MM.1S (cell line): ENCODE results near the gene COL20A1.

ENCODE experiments used
- DNase-seq: peaks from one replicate; pipeline ENCODE4 v3.0.0-alpha.2; 2015
- H2AFZ ChIP-seq: fragments of 300-600 bp; sonication (generic); 2 replicates; pipeline ENCODE4 v1.6.0; 2016; ENCODE audit warnings: antibody characterized with exemption, low read length
- H3F3A ChIP-seq: fragments of 300-600 bp; sonication (generic); 2 replicates; pipeline ENCODE4 v1.6.1; 2016; ENCODE audit warnings: mild to moderate bottlenecking, antibody characterized with exemption, low read length, moderate library complexity, mixed read lengths; ENCODE audit not compliant: insufficient read depth
- H3K27ac ChIP-seq: fragments of 300-600 bp; sonication (generic); 2 replicates; pipeline ENCODE4 v1.5.1; 2016; ENCODE audit warnings: mild to moderate bottlenecking, low read length
- H3K27me3 ChIP-seq: fragments of 300-600 bp; sonication (generic); replicated peaks from 2 replicates; pipeline ENCODE4 v1.6.0; 2016; ENCODE audit warnings: low read length; ENCODE audit not compliant: insufficient read depth
- H3K36me3 ChIP-seq: fragments of 300-600 bp; sonication (generic); replicated peaks from 2 replicates; pipeline ENCODE4 v1.6.1; 2016; ENCODE audit warnings: mild to moderate bottlenecking, low read length, mixed read lengths; ENCODE audit not compliant: insufficient read depth
- H3K4me1 ChIP-seq: fragments of 300-600 bp; sonication (generic); 2 replicates; pipeline ENCODE4 v1.6.1; 2016; ENCODE audit warnings: low read length, mixed read lengths
- H3K4me2 ChIP-seq: fragments of 300-600 bp; sonication (generic); 2 replicates; pipeline ENCODE4 v1.6.0; 2016; ENCODE audit warnings: low read depth, low read length
- H3K4me3 ChIP-seq: fragments of 300-600 bp; sonication (generic); 2 replicates; pipeline ENCODE4 v1.5.1; 2016; ENCODE audit warnings: low read length, mixed read lengths
- H3K79me2 ChIP-seq: fragments of 300-600 bp; sonication (generic); 2 replicates; pipeline ENCODE4 v1.6.1; 2016; ENCODE audit warnings: mixed run types, low read length, mixed read lengths
- H3K9ac ChIP-seq: fragments of 300-600 bp; sonication (generic); 2 replicates; pipeline ENCODE4 v1.6.1; 2016; ENCODE audit warnings: low read length, mixed read lengths
- H3K9me2 ChIP-seq: fragments of 300-600 bp; sonication (generic); replicated peaks from 2 replicates; pipeline ENCODE4 v1.6.1; 2016; ENCODE audit warnings: mild to moderate bottlenecking, low read length, mixed read lengths; ENCODE audit not compliant: insufficient read depth
- H3K9me3 ChIP-seq: fragments of 300-600 bp; sonication (generic); replicated peaks from 2 replicates; pipeline ENCODE4 v1.6.1; 2016; ENCODE audit warnings: mild to moderate bottlenecking, low read length, mixed read lengths; ENCODE audit not compliant: insufficient read depth
- H4K20me1 ChIP-seq: fragments of 300-600 bp; sonication (generic); 2 replicates; pipeline ENCODE4 v1.6.1; 2016; ENCODE audit warnings: mild to moderate bottlenecking, low read length, moderate library complexity, mixed read lengths; ENCODE audit not compliant: insufficient read depth
- CTCF ChIP-seq: fragments of 300-600 bp; sonication (generic); IDR thresholded peaks from 2 replicates; pipeline ENCODE4 v1.5.1; 2016; ENCODE audit warnings: antibody characterized with exemption, low read length, mixed read lengths
- EZH2 ChIP-seq: fragments of 300-600 bp; sonication (generic); optimal IDR thresholded peaks from 2 replicates; pipeline ENCODE3; 2017; ENCODE audit warnings: low read depth, mild to moderate bottlenecking, antibody characterized with exemption, low read length, mixed read lengths
- EZH2phosphoT487 ChIP-seq: fragments of 300-600 bp; sonication (generic); IDR thresholded peaks from 2 replicates; pipeline ENCODE4 v1.6.1; 2018; ENCODE audit warnings: antibody characterized with exemption, low read length

Gene COL20A1

GRCh38 chr20:63357921-63358905 is 65.2 kb downstream of the COL20A1 start:
- Histone ChIP-seq H3K4me3 (no peak overlapping the region), H2AFZ (no peak overlapping the region), H3K4me2 (no peak overlapping the region), H3K9me2 (no peaks in the 10 kb centered on the region), H3F3A (no peaks in the 10 kb centered on the region), H3K36me3 (no peaks in the 10 kb centered on the region), H3K4me1 (no peaks in the 10 kb centered on the region), H3K9me3 (no peaks in the 10 kb centered on the region), H4K20me1 (no peaks in the 10 kb centered on the region), H3K9ac (no peak overlapping the region), H3K27me3 (peaks cover 62% of the 10 kb centered on the region), H3K27ac (no peak overlapping the region), H3K79me2 (no peaks in the 10 kb centered on the region)
- TF ChIP-seq CTCF (no peak), EZH2phosphoT487 (no peak), EZH2 (no peak)
- no peak for DNase-seq

- no peak overlapping the region for H2AFZ ChIP-seq
- no peaks in the 10 kb centered on the region for H3F3A ChIP-seq
- no peak for DNase-seq
- no peak overlapping the region for H3K9ac ChIP-seq
- peaks cover 73% of the 10 kb centered on the region for H3K27me3 ChIP-seq
- H3K4me1 ChIP-seq: no peaks in the 10 kb centered on the region
- H3K27ac ChIP-seq: no peak overlapping the region
- H4K20me1 ChIP-seq: no peaks in the 10 kb centered on the region
- no peaks in the 10 kb centered on the region for H3K79me2 ChIP-seq
- no peaks in the 10 kb centered on the region for H3K9me3 ChIP-seq
- TF ChIP-seq EZH2: no peak
- no peaks in the 10 kb centered on the region for H3K36me3 ChIP-seq
- H3K9me2 ChIP-seq: no peaks in the 10 kb centered on the region
- H3K4me3 ChIP-seq: no peak overlapping the region
- no peak overlapping the region for H3K4me2 ChIP-seq
Measured at GRCh38 chr20:63359164-63359934, 66.4 kb downstream of the COL20A1 start.

GRCh38 chr20:63359937-63360849 is 67.2 kb downstream of the COL20A1 start:
- H4K20me1 ChIP-seq: no peaks in the 10 kb centered on the region
- H3K79me2 ChIP-seq: no peaks in the 10 kb centered on the region
- no peak overlapping the region for H3K4me2 ChIP-seq
- no peak overlapping the region for H3K4me3 ChIP-seq
- TF ChIP-seq EZH2phosphoT487: no peak
- TF ChIP-seq EZH2: no peak
- TF ChIP-seq CTCF: no peak
- no peak for DNase-seq
- H3K9ac ChIP-seq: no peak overlapping the region
- no peaks in the 10 kb centered on the region for H3K9me2 ChIP-seq
- no peak overlapping the region for H3K27ac ChIP-seq
- no peaks in the 10 kb centered on the region for H3K4me1 ChIP-seq
- no peaks in the 10 kb centered on the region for H3F3A ChIP-seq
- no peaks in the 10 kb centered on the region for H3K36me3 ChIP-seq
- no peaks in the 10 kb centered on the region for H3K9me3 ChIP-seq
- peaks cover 74% of the 10 kb centered on the region for H3K27me3 ChIP-seq
- H2AFZ ChIP-seq: no peak overlapping the region
